Mucosa of descending colon (tissue), 3 donors: ENCODE measurements around the gene RFWD3. TPM values are rescaled to one million over a fixed set of nuclear protein-coding genes. Genes with fewer than 3 reads are reported as not detected.

Experiments used
- ATAC-seq: fragments of 200-7000 bp; cut with Tn5 transposase; one replicate; pipeline ENCODE4 v1.9.1; 2020; ENCODE audit warnings: mild to moderate bottlenecking, moderate library complexity
- DNase-seq, 3 donors: peaks; one replicate each; pipeline ENCODE4 v3.0.0-alpha.2; 2020
- H3K36me3 ChIP-seq: fragments of 200-600 bp; one replicate; pipeline ENCODE4 v1.8.0; 2021; ENCODE audit warnings: low read depth, mild to moderate bottlenecking
- H3K4me1 ChIP-seq: fragments of 200-600 bp; one replicate; pipeline ENCODE4 v1.8.0; 2021; ENCODE audit warnings: low read depth, mild to moderate bottlenecking
- H3K4me3 ChIP-seq: fragments of 200-600 bp; one replicate; pipeline ENCODE4 v1.8.0; 2021; ENCODE audit warnings: mild to moderate bottlenecking
- H3K9me3 ChIP-seq: fragments of 200-600 bp; one replicate; pipeline ENCODE4 v1.8.0; 2021; ENCODE audit warnings: mild to moderate bottlenecking
- CTCF ChIP-seq: fragments of 200-600 bp; IDR thresholded peaks from one replicate; pipeline ENCODE4 v1.8.0; 2022; ENCODE audit warnings: antibody characterized with exemption, mild to moderate bottlenecking
- intact Hi-C, 2 donors: fragments of 100-400 bp; cut with DNase I in 1 of 2; cut with micrococcal nuclease in 1 of 2; formaldehyde crosslinking; loops; one replicate each; pipeline versions ENCODE4 v1.11.0 to v1.11.1; 2022; cut with DNase I, micrococcal nuclease
- total RNA-seq, 3 donors: library from RNA; stranded (reverse); fragmentation: NEBNext Ultra II Directional in 2 of 3; extraction: Animal tissue kit (Norgen Biotek cat#: 25700) in 2 of 3; gene quantifications; one replicate each; pipeline versions ENCODE4 v1.2.1 to v1.2.4, GENCODE V29; 2021 to 2023
- donor health status: DM: no; HTN: no; CAD: no; lungs with moderate emphysema.
- donor health status: DM: no; HTN: no; CAD: no.
- donor health status: DM: no; HTN: yes; CAD: no.

The RFWD3 gene
- total RNA-seq, 3 donors from 2014 or later = 19.0 to 27.9 (median 25.7) TPM

- no peak for TF ChIP-seq CTCF
- DNase-seq (no peak), ATAC-seq (no peak)
- intact Hi-C loops = loop anchor here in 1 of 2 donors (5.0 to 10.0 kb wide), 2 partner anchors 151 to 318 kb away; no protein-coding TSS in a partner anchor
- H3K4me1 ChIP-seq = no peaks in the 10 kb centered on the region
- no peak overlapping the region for H3K4me3 ChIP-seq
- peaks cover 5% of the 10 kb centered on the region for H3K36me3 ChIP-seq
- H3K9me3 ChIP-seq = no peaks in the 10 kb centered on the region
These were observed 41.0 kb downstream of the RFWD3 start for GRCh38 chr16:74625500-74626350.

- Histone ChIP-seq H3K36me3 (peaks cover 5% of the 10 kb centered on the region), H3K4me1 (no peaks in the 10 kb centered on the region), H3K4me3 (no peak overlapping the region), H3K9me3 (no peaks in the 10 kb centered on the region)
- ATAC-seq (no peak), DNase-seq (no peak)
- intact Hi-C loops = loop anchor here in 1 of 2 donors (10.0 kb wide), 1 partner anchor 149 kb away; no protein-coding TSS in a partner anchor
- no peak for TF ChIP-seq CTCF
These were observed 42.8 kb downstream of the RFWD3 start for GRCh38 chr16:74623839-74624235.

GRCh38 chr16:74623214-74623838 is 43.4 kb downstream of the RFWD3 start:
- ATAC-seq (peak; percentile 81), DNase-seq (peak in 1 of 3 donors; percentile 15)
- intact Hi-C loops = loop anchor here in 1 of 2 donors (10.0 kb wide), 1 partner anchor 149 kb away; no protein-coding TSS in a partner anchor
- TF ChIP-seq CTCF = peak; percentile 37
- Histone ChIP-seq H3K4me3 (no peak overlapping the region), H3K4me1 (no peaks in the 10 kb centered on the region), H3K36me3 (peaks cover 5% of the 10 kb centered on the region), H3K9me3 (no peaks in the 10 kb centered on the region)

DNA sequence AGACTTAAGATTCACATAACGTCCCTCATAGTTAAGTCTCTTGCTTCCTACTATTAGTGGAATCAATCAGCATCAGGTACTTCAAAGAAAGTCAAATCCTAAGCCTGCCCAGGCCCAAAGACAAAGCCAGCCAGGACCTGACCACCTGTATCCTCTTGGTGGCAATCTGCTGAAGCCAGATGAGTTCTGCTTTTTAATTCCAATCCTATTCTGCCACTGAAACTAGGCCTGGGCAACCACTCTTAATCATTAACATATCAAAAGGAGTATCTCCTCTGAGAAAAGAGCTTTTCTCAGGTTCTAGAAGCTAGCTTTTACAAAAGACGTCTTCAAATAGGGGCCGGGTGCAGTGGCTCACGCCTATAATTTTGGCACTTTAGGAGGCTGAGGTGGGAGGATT is 44.7 kb downstream of the RFWD3 start:
- Histone ChIP-seq H3K4me1 (no peaks in the 10 kb centered on the region), H3K36me3 (no peaks in the 10 kb centered on the region), H3K9me3 (no peaks in the 10 kb centered on the region), H3K4me3 (no peak overlapping the region)
- ATAC-seq (no peak), DNase-seq (no peak)
- TF ChIP-seq CTCF = no peak
- intact Hi-C loops = loop anchor here in 1 of 2 donors (10.0 kb wide), 1 partner anchor 147 kb away; no protein-coding TSS in a partner anchor

DNA sequence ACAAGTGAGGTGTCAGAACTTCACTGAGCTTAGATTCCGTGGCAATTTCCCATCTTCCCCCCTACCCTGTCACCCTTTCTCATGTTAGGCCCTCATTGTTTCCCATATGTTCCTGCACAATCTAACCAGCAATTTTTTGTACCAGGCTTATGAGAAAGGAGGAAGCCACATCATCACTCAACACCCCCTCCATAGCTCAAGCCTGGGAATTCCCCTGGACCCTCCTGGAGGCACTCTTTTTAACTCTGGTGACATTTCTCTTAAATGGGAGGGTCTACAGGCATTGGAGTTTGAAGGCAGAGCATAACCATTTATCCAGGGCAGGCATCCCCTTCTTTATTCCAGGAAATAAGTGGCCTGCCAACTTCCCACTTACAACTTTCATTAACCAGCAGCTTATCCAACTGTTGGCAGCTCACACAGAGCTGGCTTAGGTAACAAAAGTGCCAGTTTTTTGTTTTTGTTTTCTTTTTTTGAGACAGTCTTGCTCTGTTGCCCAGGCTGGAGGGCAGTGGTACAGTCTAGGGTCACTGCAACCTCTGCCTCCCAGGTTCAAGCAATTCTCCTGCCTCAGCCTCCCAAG is 49.4 kb downstream of the RFWD3 start:
- no peak for ATAC-seq
- intact Hi-C loops = no loop called here

More for the DNA sequence above, 49.4 kb downstream of the RFWD3 start:
- no peaks in the 10 kb centered on the region for H3K9me3 ChIP-seq
- DNase-seq = no peak
- no peak for TF ChIP-seq CTCF
- no peaks in the 10 kb centered on the region for H3K36me3 ChIP-seq
- no peak overlapping the region for H3K4me3 ChIP-seq
- no peaks in the 10 kb centered on the region for H3K4me1 ChIP-seq
